ENCODE measurements around the gene CTDP1.
"Not testable (repeated sequence)": the region's sequence is repeated elsewhere in the genome, so short reads cannot be mapped to it uniquely, and the experiment has no call there.

CTDP1 gene

DNA sequence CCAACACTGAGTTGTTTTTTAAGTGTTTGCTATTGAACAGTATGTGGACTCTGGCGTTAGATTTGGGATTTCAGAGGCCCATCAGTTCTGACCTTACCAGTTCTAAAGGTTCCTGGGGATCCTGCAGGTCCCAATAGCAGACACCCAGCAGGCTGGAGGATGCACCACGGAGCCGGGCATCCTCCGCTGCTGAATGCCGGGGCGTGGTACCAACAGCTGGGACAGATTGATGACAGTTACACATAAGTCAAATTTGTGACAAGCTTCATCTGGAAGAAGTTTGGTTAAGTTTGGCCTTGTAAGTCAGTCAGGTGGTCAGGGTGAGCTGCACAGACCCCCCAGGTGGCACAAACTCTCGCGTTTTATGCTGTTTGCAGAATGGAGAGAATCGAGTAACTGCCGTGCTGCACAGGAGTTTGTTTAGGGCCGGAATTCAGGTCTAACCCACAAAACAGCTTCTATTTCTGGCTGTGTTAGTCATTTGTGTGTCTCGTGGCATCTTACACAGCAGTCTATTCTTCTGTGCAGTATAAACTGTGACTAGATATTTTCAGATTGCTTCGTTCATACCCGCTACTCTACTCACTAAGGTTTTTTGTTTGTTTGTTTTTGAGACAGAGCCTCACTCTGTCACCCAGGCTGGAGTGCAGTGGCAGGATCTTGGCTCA lies 19.2 kb downstream of the CTDP1 start:
- no peak for DNase-seq (ENCODE audit: low spot score)

DNA sequence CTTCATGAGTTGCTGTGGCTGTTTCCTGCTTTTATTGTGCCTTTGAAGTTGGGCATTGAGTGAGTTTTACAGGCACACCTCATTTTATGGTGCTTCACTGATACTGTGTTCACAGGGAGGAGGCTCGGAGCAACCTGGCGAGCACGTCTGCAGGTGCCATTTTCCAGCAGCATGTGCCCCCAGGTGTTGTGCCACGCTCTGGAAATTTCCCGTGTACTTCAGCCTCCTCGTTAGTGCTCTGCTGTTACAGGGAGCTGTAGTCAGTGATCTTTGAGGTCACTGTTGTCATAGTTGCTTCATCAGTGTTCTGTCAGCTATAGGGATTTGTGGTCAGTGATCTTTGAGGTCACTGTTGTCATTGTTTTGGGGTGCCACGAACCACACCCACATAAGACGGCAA lies 20.1 kb downstream of the CTDP1 start:
- no peak for DNase-seq (ENCODE audit: low spot score)

DNA sequence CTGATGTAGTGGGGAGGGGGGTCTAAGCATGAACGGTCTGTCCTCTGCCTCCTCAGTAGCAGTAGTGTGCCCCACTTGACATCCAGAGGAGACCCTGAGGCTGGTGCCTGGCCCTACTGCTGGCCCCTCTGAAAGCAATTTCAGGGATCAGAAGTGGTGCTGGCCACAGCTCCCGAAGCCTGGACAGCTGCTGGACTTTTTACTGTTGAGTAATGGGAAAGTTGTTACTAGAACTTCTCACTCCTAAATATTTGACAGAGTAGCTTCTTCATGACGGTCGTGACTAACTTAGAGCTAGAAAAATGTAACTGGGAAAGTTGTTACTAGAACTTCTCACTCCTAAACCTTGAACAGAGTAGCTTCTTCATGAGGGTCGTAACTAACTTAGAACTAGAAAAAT lies 23.3 kb downstream of the CTDP1 start:
- no peak for DNase-seq (ENCODE audit: low spot score)

DNA sequence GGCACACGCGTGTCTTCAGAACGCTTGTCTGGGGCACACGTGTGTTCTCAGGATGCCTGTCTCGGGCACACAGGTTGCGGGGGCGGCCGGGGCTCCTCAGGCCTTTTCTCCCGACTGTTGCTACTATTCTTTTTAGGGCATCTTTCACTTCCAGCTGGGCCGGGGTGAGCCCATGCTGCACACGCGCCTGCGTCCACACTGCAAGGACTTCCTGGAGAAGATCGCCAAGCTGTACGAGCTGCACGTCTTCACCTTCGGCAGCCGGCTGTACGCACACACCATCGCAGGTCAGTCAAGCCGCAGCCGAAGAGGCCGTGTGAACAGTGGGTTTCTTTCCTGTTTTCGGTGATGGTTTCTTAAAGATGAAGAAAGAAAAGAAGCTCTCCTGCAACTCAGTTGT lies 25.0 kb downstream of the CTDP1 start:
- DNase-seq (ENCODE audit: low spot score), result no peak

DNA sequence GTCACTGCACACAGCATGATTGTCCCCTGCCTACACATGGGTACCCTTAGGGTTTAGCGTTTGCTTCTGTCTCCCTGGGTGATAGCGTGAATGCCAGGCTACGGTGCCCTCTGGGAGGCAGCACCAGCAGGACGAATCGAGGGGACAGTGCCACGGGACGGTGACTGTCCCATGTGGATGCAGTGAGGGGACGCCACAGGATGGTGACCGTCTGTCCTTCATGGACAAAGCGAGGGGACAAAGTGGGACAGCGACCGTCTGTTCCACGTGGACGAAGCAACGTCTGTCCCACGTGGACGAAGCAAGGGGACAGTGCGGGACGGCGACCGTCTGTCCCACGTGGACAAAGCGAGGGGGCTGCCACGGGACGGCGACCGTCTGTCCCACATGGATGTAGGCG lies 25.7 kb downstream of the CTDP1 start:
- DNase-seq (ENCODE audit: low spot score), result no peak

DNA sequence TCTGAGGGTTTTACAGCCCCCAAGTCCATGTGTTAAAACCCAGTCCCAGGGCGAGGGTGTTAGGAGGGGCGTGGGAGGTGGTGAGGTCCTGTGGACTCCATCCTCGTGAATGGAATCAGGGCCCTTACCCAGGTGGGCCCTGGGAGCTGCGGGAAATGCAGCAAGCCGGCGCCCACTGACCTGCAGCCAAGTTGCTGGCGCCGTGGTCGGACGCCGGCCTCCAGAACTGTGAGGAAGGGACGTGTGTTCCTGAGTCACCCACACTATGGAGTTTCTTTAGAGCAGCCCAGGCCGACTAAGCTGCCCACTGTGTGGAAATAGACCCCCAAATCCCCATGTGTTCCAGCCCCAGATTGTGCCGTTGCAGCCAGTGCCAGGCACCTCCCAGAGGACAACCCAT lies 26.4 kb downstream of the CTDP1 start:
- DNase-seq (ENCODE audit: low spot score), result no peak

DNA sequence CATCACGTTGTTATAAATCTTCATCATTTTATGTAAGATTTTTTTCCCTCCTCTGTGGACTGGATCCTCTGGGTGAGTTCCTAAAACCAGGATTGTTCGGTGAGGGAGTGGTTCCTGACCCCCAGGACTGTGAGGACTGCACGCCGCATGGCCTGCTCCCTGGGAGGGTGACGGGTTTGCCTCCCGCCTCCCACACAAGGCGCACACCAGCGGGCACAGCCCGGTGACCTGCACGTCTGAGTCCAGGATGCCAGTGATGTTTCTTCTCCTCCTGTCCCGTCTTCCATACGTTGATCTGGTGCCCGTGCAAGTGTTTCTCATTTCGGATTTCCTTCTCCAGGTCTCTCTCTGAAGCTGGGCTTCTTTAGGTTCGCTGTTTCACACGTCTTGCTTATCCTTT lies 27.1 kb downstream of the CTDP1 start:
- DNase-seq (ENCODE audit: low spot score), result no peak

DNA sequence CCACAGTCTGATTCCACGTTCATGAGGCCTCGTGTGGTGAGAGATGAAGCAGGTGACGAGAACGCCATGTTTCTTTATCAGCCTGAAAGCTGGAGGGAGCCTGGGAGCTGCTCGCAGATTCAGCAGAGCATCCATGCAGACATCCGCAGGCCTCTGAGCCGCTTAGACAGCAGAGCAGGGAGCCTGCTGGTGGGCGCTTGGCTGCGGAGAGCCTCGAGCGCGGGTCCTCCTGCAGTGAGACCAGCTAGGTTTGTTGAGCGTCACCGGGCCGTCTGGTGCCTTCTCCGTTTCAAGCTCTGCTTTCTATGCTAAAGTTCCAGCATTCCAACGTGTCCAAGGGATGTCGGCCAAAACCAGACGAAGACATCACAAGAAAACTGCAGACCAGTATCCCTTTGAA lies 27.6 kb downstream of the CTDP1 start:
- no peak for DNase-seq (ENCODE audit: low spot score)

DNA sequence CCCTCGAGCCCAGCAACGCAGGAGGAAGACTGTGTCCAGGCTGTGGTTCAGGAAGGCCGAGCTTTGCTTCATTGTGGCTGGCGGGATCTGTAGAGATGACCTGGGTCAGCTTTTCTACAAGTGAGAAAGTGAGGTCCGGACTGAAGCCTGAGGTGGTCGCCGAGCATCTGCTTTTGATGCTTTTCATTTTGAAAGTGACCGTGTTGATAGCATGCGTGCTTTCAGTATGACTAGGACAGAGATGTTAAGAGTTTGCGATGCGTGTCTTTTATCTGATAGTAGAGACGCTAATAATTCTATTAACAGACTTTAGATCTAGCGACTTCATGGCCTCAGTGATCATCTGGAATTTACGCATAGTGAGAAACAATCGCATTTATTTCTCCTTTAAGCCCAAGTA lies 28.1 kb downstream of the CTDP1 start:
- DNase-seq (ENCODE audit: low spot score), result no peak

DNA sequence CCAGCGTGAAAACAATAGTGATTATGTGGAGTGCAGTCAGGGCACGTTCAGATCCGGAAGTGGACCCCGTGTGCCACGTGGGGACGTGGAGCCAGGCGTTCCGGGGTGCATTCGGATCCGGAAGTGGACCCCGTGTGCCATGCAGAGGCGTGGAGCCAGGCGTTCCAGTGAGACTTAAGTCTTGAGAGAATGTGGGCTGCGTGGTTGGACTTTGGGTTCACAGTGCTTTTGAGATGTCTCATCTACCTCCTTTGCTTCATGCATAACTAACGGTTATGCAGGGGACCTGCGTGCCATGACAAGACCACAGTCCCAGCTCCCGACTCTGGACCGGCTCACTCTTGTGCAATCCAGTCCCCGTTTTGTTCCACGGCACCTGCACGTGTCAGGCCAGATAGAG lies 28.8 kb downstream of the CTDP1 start:
- no peak for DNase-seq (ENCODE audit: low spot score)

DNA sequence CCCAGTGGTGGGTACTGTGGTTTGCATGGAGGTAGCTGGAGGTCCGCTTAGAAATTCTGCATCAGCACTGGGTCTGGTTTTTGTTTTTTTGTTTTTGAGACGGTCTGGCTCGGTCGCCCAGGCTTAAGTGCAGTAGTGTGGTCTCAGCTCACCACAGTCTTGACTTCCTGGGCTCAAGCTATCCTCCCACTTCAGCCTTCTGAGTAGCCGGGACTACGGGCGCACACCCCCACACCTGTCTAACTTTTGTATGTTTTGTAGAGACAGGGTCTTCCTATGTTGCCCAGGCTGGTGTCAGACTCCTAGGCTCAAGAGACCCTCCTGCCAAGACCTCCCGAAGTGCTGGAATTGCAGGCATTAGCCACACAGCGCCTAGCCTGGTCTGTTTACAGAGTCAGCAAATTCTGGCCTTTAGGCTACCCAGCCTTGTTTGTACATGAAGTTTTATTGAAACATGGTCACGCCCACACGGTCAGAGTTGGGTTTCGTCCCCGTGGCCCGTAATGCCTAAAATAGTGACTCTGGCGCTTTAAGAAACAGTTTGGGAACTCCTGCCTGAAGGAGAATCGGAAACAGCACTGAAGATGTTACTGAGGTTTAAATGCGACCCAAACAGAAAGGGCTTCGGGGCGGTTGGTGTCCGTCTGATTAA lies 32.7 kb downstream of the CTDP1 start:
- DNase-seq (ENCODE audit: low spot score), result no peak

DNA sequence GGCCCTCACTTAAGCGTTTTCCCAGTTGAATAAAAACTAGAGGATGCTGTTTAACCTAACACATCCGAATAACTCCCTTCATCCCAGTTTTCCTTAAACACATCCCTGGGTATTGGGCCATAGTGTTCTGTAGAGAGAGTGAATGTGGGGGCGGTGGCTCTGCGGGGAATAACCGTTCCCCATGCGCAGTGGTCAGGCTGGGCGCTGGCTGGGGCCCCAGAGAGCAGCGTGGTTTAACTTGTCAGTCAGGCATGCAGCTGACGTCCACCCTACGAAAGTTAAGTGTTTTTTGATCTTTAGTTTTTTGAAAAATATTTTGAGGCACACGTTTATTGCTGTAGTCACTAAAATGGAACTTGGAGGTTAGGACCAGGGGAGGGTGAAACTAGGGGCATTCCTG lies 33.7 kb downstream of the CTDP1 start:
- DNase-seq (ENCODE audit: low spot score), result no peak

DNA sequence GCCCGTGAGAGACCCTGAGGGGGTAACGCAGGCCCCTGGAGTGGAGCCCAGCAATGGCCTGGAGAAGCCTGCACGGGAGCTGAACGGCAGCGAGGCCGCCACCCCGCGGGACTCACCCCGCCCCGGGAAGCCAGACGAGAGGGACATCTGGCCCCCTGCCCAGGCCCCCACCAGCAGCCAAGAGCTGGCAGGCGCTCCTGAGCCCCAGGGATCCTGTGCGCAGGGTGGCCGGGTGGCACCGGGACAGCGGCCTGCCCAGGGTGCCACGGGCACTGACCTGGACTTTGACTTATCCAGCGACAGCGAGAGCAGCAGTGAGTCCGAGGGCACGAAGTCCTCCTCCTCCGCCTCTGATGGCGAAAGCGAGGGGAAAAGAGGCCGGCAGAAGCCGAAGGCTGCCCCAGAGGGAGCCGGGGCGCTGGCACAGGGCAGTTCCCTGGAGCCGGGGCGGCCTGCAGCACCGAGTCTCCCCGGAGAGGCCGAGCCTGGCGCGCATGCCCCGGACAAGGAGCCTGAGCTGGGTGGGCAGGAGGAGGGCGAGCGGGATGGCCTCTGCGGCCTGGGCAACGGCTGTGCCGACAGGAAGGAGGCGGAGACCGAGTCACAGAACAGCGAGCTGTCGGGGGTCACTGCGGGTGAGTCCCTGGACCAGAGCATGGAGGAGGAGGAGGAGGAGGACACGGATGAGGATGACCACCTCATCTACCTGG lies 35.1 kb downstream of the CTDP1 start:
- DNase-seq (ENCODE audit: low spot score), result no peak

DNA sequence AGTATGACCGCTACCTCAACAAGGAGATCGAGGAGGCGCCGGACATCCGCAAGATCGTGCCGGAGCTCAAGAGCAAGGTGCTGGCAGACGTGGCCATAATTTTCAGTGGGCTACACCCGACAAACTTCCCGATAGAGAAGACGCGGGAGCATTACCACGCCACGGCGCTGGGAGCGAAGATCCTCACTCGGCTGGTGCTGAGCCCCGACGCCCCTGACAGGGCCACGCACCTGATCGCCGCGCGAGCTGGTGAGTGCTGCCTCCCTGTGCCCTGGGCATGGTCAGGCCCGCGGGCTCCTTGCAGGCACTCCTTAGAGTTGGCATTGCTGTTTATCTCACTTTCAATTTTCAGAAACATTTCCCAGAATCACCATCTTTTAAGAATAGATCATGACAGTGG lies 35.7 kb downstream of the CTDP1 start:
- DNase-seq (ENCODE audit: low spot score), result no peak

DNA sequence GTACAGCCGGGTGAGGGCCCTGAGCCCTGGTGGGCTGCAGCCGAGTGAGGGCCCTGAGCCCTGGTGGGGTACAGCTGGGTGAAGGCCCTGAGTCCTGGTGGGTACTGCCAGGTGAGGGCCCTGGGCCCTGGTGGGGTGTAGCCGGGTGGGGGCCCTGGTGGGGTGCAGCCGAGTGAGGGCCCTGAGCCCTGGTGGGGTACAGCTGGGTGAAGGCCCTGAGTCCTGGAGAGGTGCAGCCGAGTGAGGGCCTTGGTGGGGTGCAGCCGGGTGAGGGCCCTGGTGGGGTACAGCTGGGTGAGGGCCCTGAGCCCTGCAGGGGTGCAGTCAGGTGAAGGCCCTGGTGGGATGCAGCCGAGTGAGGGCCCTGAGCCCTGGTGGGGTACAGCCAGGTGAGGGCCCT lies 37.5 kb downstream of the CTDP1 start:
- no peak for DNase-seq (ENCODE audit: low spot score)

DNA sequence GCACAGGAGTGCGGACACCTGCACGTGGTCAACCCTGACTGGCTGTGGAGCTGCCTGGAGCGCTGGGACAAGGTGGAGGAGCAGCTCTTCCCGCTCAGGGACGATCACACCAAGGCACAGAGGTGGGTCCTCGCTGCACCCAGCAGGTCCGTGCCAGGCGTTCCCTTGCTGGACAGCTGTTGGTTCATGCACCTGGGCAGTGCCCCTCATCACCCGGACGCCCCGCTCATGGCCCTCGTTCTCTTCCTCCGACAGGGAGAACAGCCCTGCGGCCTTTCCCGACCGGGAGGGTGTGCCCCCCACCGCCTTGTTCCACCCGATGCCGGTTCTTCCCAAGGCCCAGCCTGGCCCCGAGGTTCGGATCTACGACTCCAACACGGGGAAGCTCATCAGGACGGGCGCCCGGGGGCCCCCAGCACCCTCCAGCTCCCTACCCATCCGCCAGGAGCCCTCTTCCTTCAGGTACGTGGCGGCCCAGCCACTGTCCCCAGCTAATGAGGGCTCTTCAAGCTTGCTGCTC lies 38.0 kb downstream of the CTDP1 start:
- no peak for DNase-seq (ENCODE audit: low spot score)

DNA sequence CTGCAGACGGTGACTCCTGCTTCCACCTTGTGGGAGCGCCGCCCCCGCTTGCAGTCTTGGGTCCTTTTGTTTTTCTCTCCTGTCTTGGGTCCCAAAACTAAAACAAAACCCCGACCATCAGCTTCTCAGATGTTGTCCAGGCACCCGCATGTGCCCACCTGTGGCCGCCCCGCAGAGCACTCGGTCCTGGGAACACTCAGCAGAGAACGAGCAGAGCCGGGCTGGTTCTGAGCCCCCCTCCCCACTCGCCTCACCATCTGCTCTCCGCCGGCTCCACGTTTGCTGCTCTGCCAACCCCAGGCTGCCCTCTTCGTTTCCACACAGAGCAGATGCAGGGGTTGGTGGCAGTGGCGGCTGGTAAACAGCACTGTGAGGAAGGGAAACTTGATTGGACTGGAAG lies 38.5 kb downstream of the CTDP1 start:
- no peak for DNase-seq (ENCODE audit: low spot score)

DNA sequence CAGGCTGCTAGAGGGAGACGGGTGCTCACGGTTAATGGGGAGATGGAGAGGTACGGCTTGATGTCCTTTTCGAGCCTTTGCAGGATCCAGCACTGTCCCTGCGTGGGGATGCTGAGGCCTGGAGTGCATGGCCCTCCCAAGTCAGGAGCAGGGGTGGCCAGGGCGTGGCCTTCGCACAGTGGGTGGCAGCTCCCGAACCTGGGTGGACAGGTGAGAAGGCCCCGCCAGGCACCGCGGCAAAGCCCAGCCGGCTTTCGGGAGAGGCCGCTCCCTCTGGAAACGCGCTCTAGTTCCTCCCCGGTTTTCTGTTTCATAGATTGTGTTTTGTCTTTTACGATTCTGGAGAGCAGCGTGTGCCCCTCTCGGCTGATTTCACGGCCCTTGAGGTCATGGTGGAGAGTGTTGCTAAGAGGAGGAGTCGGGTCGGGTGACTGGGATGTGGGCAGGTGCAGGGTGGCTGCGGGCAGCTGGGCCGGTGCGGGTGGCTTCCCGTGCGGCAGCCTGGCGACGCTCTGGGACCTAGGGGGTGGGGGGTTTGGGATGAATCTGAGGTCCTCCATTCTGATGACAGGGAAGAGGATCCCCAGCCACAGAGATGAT lies 39.4 kb downstream of the CTDP1 start:
- DNase-seq (ENCODE audit: low spot score), result no peak

DNA sequence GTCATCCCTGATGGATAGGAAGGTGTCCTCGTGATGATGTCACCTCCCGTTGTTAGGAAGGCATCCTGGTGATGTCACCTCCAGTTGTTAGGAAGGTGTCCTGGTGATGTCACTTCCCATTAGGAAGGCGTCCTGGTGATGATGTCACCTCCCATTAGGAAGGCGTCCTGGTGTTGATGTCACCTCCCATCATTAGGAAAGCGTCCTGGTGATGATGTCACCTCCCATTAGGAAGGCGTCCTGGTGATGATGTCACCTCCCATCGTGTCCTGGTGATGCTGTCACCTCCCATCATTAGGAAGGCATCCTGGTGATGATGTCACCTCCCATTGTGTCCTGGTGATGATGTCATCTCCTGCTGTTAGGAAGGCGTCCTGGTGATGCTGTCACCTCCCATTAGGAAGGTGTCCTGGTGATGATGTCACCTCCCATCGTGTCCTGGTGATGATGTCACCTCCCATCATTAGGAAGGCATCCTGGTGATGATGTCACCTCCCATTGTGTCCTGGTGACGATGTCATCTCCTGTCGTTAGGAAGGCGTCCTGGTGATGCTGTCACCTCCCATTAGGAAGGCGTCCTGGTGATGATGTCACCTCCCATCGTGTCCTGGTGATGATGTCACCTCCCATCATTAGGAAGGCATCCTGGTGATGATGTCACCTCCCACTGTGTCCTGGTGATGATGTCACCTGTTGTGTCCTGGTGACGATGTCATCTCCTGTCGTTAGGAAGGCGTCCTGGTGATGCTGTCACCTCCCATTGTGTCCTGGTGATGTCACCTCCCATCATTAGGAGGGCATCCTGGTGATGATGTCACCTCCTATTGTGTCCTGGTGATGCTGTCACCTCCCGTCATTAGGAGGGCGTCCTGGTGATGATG lies 40.1 kb downstream of the CTDP1 start:
- DNase-seq (ENCODE audit: low spot score), result not testable (repeated sequence)

DNA sequence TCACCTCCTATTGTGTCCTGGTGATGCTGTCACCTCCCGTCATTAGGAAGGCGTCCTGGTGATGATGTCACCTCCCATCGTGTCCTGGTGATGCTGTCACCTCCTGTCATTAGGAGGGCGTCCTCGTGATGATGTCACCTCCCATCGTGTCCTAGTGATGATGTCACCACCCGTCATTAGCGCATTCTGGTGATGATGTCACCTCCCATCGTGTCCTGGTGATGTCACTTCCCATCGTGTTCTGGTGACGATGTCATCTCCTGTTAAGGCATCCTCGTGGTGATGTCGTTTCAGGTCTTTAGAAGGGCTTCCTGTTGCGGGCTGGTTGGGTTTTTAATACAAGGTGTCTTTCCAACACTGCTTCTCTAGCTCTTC lies 40.7 kb downstream of the CTDP1 start:
- DNase-seq (ENCODE audit: low spot score), result no peak

DNA sequence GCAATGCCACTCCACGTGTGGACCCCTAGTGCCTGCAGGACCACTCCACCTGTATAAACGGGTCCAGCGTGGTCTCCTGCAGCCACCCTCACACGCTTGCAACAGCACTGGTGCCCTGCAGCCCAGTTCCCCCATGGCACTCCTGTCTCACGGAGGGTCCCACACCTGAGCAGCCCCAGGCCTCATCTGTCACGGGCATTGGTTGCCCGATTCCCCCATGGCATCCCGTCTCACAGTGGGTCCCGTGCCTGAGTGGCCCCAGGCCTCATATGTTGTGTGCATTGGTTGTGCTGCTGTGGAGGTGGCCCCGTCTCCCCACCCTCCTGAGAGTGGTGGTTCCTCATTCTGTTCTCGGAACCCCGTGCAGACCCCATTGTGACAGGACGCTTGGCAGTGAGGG lies 43.4 kb downstream of the CTDP1 start:
- no peak for DNase-seq (ENCODE audit: low spot score)

DNA sequence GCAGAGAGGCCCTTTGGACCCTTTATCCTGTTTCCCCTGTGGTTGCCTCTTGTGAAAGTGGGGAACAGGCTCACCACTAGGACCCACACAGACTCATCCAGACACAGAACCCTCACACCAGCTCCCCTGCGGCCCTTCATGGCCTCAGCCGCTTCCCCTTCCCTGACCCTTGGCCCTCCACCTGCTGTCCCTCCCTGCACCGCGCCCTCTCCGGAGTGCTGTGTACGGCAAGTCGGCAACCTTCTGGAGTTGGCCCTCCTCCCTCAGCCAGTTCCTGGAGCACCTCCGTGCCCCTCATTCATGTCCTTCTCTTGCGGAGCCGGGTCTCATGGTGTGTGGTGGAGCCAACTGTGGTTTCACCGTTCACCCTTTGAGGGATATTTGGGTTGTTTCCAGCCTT lies 44.0 kb downstream of the CTDP1 start:
- no peak for DNase-seq (ENCODE audit: low spot score)
